RWPE2 (cell line): ENCODE results near the gene LMO1.

Experiments used
- ATAC-seq: fragments of 200-7000 bp; cut with Tn5 transposase; 3 replicates; pipeline ENCODE4 v1.9.1; 2021; ENCODE audit warnings: low read depth
- DNase-seq: peaks from one replicate; pipeline ENCODE4 v3.0.0-alpha.2; 2020; ENCODE audit warnings: low spot score
- H3K27ac ChIP-seq: fragments of 450-650 bp; 2 replicates; pipeline ENCODE4 v1.5.1; 2017; ENCODE audit warnings: mild to moderate bottlenecking; ENCODE audit not compliant: poor library complexity, severe bottlenecking
- H3K27me3 ChIP-seq: fragments of 250-450 bp; sonication (Bioruptor Pico); 2 replicates; pipeline ENCODE4 v1.5.1; 2021; ENCODE audit warnings: mild to moderate bottlenecking, moderate library complexity; ENCODE audit not compliant: insufficient read depth, poor library complexity, severe bottlenecking
- H3K36me3 ChIP-seq: fragments of 250-450 bp; sonication (Bioruptor Pico); 2 replicates; pipeline ENCODE4 v1.5.1; 2020; ENCODE audit warnings: low read depth, mild to moderate bottlenecking, moderate library complexity
- H3K4me1 ChIP-seq: fragments of 250-450 bp; sonication (Bioruptor Pico); 2 replicates; pipeline ENCODE4 v1.5.1; 2021; ENCODE audit warnings: mild to moderate bottlenecking, moderate library complexity; ENCODE audit not compliant: insufficient read depth, poor library complexity, severe bottlenecking
- H3K4me3 ChIP-seq: fragments of 250-450 bp; sonication (Bioruptor Pico); 2 replicates; pipeline ENCODE4 v1.5.1; 2021; ENCODE audit warnings: mild to moderate bottlenecking, moderate library complexity; ENCODE audit not compliant: severe bottlenecking
- H3K9me3 ChIP-seq: fragments of 250-450 bp; sonication (Bioruptor Pico); 2 replicates; pipeline ENCODE4 v1.5.1; 2021; ENCODE audit warnings: mild to moderate bottlenecking, moderate library complexity; ENCODE audit not compliant: severe bottlenecking
- TF ChIP-seq, protein P1 (sequence below): fragments of 450-650 bp; IDR thresholded peaks from one replicate; pipeline ENCODE4 v1.5.1; 2017; ENCODE audit warnings: mild to moderate bottlenecking, moderate library complexity; ENCODE audit not compliant: poor library complexity, severe bottlenecking

The LMO1 gene

GRCh38 chr11:8178297-8178696 lies 85.4 kb downstream of the LMO1 start:
- no peak overlapping the region for H3K4me3 ChIP-seq
- H3K9me3 ChIP-seq: no peaks in the 10 kb centered on the region
- H3K27me3 ChIP-seq: no peaks in the 10 kb centered on the region
- no peak for DNase-seq
- ATAC-seq: no peak
- H3K27ac ChIP-seq: no peak overlapping the region
- no peaks in the 10 kb centered on the region for H3K4me1 ChIP-seq
- no peaks in the 10 kb centered on the region for H3K36me3 ChIP-seq
- TF ChIP-seq, protein P1, sequence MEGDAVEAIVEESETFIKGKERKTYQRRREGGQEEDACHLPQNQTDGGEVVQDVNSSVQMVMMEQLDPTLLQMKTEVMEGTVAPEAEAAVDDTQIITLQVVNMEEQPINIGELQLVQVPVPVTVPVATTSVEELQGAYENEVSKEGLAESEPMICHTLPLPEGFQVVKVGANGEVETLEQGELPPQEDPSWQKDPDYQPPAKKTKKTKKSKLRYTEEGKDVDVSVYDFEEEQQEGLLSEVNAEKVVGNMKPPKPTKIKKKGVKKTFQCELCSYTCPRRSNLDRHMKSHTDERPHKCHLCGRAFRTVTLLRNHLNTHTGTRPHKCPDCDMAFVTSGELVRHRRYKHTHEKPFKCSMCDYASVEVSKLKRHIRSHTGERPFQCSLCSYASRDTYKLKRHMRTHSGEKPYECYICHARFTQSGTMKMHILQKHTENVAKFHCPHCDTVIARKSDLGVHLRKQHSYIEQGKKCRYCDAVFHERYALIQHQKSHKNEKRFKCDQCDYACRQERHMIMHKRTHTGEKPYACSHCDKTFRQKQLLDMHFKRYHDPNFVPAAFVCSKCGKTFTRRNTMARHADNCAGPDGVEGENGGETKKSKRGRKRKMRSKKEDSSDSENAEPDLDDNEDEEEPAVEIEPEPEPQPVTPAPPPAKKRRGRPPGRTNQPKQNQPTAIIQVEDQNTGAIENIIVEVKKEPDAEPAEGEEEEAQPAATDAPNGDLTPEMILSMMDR: no peak

- H3K36me3 ChIP-seq: no peaks in the 10 kb centered on the region
- TF ChIP-seq, protein P1: no peak
- H3K27me3 ChIP-seq: no peaks in the 10 kb centered on the region
- H3K9me3 ChIP-seq: no peaks in the 10 kb centered on the region
- DNase-seq (no peak), ATAC-seq (no peak)
- no peaks in the 10 kb centered on the region for H3K4me1 ChIP-seq
- H3K27ac ChIP-seq: no peak overlapping the region
- no peak overlapping the region for H3K4me3 ChIP-seq
Measured at GRCh38 chr11:8177136-8177535, 86.5 kb downstream of the LMO1 start.
